NCI-H146 (cell line): ENCODE measurements around the gene NDUFS3.
"Not testable (repeated sequence)": the region's sequence is repeated elsewhere in the genome, so short reads cannot be mapped to it uniquely, and the experiment has no call there.

Experiments used
- DNase-seq: peaks from one replicate; lab custom pipeline; 2025; lab: John Stamatoyannopoulos, UW

Gene NDUFS3

GRCh38 chr11:47560426-47560825, 18.4 kb upstream of the NDUFS3 start:
- DNase-seq, result no peak

GRCh38 chr11:47562393-47562792, 16.5 kb upstream of the NDUFS3 start:
- not testable (repeated sequence) for DNase-seq

- DNase-seq, result not testable (repeated sequence)
Observed at GRCh38 chr11:47564366-47564765, 14.5 kb upstream of the NDUFS3 start.

- DNase-seq, result no peak
Observed at GRCh38 chr11:47564933-47565339, 13.9 kb upstream of the NDUFS3 start.

GRCh38 chr11:47565340-47566148, 13.3 kb upstream of the NDUFS3 start, which contains the start of gene PTPMT1:
PTPMT1 (plus strand) TSS chr11:47565599; CDS start chr11:47565623, 24 bp downstream.
- peak; percentile 82 for DNase-seq

- peak; percentile 40 for DNase-seq
Observed at GRCh38 chr11:47566149-47566698, 12.7 kb upstream of the NDUFS3 start.

GRCh38 chr11:47569646-47570045, 9.2 kb upstream of the NDUFS3 start:
- no peak for DNase-seq

GRCh38 chr11:47570651-47571356, 8.1 kb upstream of the NDUFS3 start:
- DNase-seq, result no peak

- no peak for DNase-seq
Observed at GRCh38 chr11:47571357-47571729, 7.5 kb upstream of the NDUFS3 start.

GRCh38 chr11:47571895-47572294, 7.0 kb upstream of the NDUFS3 start:
- DNase-seq, result no peak

GRCh38 chr11:47572715-47573255, 6.1 kb upstream of the NDUFS3 start:
- DNase-seq, result no peak

- DNase-seq, result no peak
Observed at GRCh38 chr11:47573321-47573720, 5.6 kb upstream of the NDUFS3 start.

GRCh38 chr11:47577460-47578041, 1.3 kb upstream of the NDUFS3 start:
- DNase-seq, result no peak

GRCh38 chr11:47583844-47584243, 5.0 kb downstream of the NDUFS3 start:
- DNase-seq, result no peak

- no peak for DNase-seq
Observed at GRCh38 chr11:47586098-47586855, 7.4 kb downstream of the NDUFS3 start, which contains the start of gene FAM180B. FAM180B (plus strand) TSS chr11:47586678; CDS start chr11:47586769, 91 bp downstream.

- no peak for DNase-seq
Observed at GRCh38 chr11:47587039-47587716, 8.3 kb downstream of the NDUFS3 start.

GRCh38 chr11:47587723-47588326, 9.0 kb downstream of the NDUFS3 start:
- no peak for DNase-seq

- DNase-seq, result no peak
Observed at GRCh38 chr11:47589118-47589517, 10.2 kb downstream of the NDUFS3 start.

GRCh38 chr11:47589584-47589976, 10.7 kb downstream of the NDUFS3 start:
- DNase-seq, result no peak
